Tibial nerve (tissue), 4 donors: ENCODE results near the gene TPSB2. TPM values are rescaled to one million over a fixed set of nuclear protein-coding genes. Genes with fewer than 3 reads are reported as not detected.

ENCODE experiments used
- DNase-seq, 2 donors: peaks; one replicate each; pipeline ENCODE4 v3.0.0-alpha.2; 2019; ENCODE audit warnings: low spot score in 2 of 2
- H3K27ac ChIP-seq, 4 donors: fragments of 200-600 bp; sonication (generic) in 3 of 4; one replicate each; pipeline ENCODE4 v1.5.1; 2017 to 2019; ENCODE audit warnings: mild to moderate bottlenecking in 1 of 4
- H3K27me3 ChIP-seq, 2 donors: fragments of 200-600 bp; sonication (generic) in 1 of 2; one replicate each; pipeline versions ENCODE4 v1.5.1 to v1.6.0; 2017 to 2019
- H3K36me3 ChIP-seq, 3 donors: fragments of 200-600 bp; sonication (generic); one replicate each; pipeline ENCODE4 v1.5.1; 2018 to 2019
- H3K4me1 ChIP-seq, 4 donors: fragments of 200-600 bp; sonication (generic) in 3 of 4; one replicate each; pipeline ENCODE4 v1.5.1; 2017 to 2019
- H3K4me3 ChIP-seq, 4 donors: fragments of 200-600 bp; sonication (generic) in 3 of 4; one replicate each; pipeline ENCODE4 v1.5.1; 2017 to 2019; ENCODE audit warnings: mild to moderate bottlenecking in 1 of 4, moderate library complexity in 1 of 4
- H3K9me3 ChIP-seq, 4 donors: fragments of 200-600 bp; sonication (generic) in 3 of 4; one replicate each; pipeline ENCODE4 v1.5.1; 2017 to 2019
- EP300 ChIP-seq, 2 donors: sonication (generic); formaldehyde crosslinking; IDR thresholded peaks; one replicate each; pipeline ENCODE4 v1.6.1; 2017; ENCODE audit warnings: antibody characterized with exemption in 2 of 2, mild to moderate bottlenecking in 1 of 2
- POLR2A ChIP-seq, 2 donors: fragments of 450-650 bp; IDR thresholded peaks; one replicate each; pipeline ENCODE4 v1.6.1; 2017; ENCODE audit warnings: antibody characterized with exemption in 2 of 2, mild to moderate bottlenecking in 2 of 2, moderate library complexity in 2 of 2
- WGBS, 2 donors: methylation state at CpG; one replicate each; pipeline ENCODE4 v1.1.5; 2018; 5-methylcytosine and 5-hydroxymethylcytosine counted together
- total RNA-seq, 4 donors: library from RNA; depleted of rRNA; stranded (reverse); fragments of >200 nt; gene quantifications; one replicate each; pipeline ENCODE4 v1.1.0, GENCODE V29; 2016
- TF ChIP-seq, protein P1 (sequence below), 5 experiments: fragments of 200-600 bp in 3 of 5; fragments of 450-650 bp in 2 of 5; sonication (generic) in 3 of 5; IDR thresholded peaks; one replicate each; pipeline ENCODE4 v1.5.1; 2016 to 2019; ENCODE audit warnings: antibody characterized with exemption in 5 of 5, mild to moderate bottlenecking in 3 of 5, moderate library complexity in 2 of 5

TPSB2 gene
- total RNA-seq, 4 donors from 2014 or later, result 14.7 to 59.0 (median 29.1) TPM

- 84 to 88% methylated on average over 11 to 12 of the region's 18 CpGs for WGBS, 2 donors
- no peak overlapping the region for H3K27ac ChIP-seq
- no peaks in the 10 kb centered on the region for H3K36me3 ChIP-seq
- peaks cover 0 to 25% of the 10 kb centered on the region in 2 donors for H3K27me3 ChIP-seq
- peaks cover 0 to 6% (median 0%) of the 10 kb centered on the region in 4 donors for H3K4me1 ChIP-seq
- H3K4me3 ChIP-seq, result no peak overlapping the region
- no peaks in the 10 kb centered on the region for H3K9me3 ChIP-seq
- DNase-seq, result no peak
- no peak for TF ChIP-seq POLR2A (IDR thresholded peaks at IDR 0.05)
- TF ChIP-seq, protein P1, sequence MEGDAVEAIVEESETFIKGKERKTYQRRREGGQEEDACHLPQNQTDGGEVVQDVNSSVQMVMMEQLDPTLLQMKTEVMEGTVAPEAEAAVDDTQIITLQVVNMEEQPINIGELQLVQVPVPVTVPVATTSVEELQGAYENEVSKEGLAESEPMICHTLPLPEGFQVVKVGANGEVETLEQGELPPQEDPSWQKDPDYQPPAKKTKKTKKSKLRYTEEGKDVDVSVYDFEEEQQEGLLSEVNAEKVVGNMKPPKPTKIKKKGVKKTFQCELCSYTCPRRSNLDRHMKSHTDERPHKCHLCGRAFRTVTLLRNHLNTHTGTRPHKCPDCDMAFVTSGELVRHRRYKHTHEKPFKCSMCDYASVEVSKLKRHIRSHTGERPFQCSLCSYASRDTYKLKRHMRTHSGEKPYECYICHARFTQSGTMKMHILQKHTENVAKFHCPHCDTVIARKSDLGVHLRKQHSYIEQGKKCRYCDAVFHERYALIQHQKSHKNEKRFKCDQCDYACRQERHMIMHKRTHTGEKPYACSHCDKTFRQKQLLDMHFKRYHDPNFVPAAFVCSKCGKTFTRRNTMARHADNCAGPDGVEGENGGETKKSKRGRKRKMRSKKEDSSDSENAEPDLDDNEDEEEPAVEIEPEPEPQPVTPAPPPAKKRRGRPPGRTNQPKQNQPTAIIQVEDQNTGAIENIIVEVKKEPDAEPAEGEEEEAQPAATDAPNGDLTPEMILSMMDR (IDR thresholded peaks at IDR 0.05), result no peak
- no peak for TF ChIP-seq EP300 (IDR thresholded peaks at IDR 0.05)
Observed at GRCh38 chr16:1198194-1198593, 31.8 kb downstream of the TPSB2 start.

GRCh38 chr16:1197237-1197866, 32.6 kb downstream of the TPSB2 start:
- no peaks in the 10 kb centered on the region for H3K36me3 ChIP-seq
- no peak for TF ChIP-seq EP300 (IDR thresholded peaks at IDR 0.05)
- peaks cover 0 to 32% of the 10 kb centered on the region in 2 donors for H3K27me3 ChIP-seq
- H3K9me3 ChIP-seq, result no peaks in the 10 kb centered on the region
- 72 to 81% methylated on average over 19 of the region's 19 CpGs for WGBS, 2 donors
- no peak overlapping the region for H3K27ac ChIP-seq
- H3K4me3 ChIP-seq, result no peak overlapping the region
- no peak for DNase-seq
- peaks cover 0 to 6% (median 0%) of the 10 kb centered on the region in 4 donors for H3K4me1 ChIP-seq

DNA sequence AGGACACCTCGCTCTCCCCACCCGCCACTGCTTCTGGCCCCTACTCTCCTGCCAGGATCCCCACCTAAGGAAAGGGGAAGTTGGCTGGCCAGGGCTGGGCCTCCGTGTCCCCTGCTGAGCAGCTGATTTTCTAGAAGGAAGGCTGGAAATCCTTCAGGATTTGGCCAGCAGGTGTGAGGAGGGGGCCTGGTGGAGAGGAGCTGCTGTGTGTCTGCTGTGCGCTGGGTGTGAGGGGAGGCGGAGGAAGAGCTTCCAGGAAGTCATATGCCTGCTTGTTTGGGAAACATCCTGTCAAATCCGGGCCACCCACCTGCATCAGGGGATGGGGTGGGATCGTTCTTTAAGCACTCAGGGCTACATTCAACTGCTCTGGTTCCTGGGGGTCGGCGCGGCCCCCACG, 33.5 kb downstream of the TPSB2 start:
- Histone ChIP-seq H3K4me1 (peaks cover 0 to 6% (median 0%) of the 10 kb centered on the region in 4 donors), H3K9me3 (no peaks in the 10 kb centered on the region), H3K4me3 (no peak overlapping the region), H3K27ac (no peak overlapping the region), H3K27me3 (peaks cover 0 to 32% of the 10 kb centered on the region in 2 donors), H3K36me3 (no peaks in the 10 kb centered on the region)
- no peak for DNase-seq
- WGBS, 2 donors, result 75 to 82% methylated on average over 8 to 11 of the region's 11 CpGs
- TF ChIP-seq, protein P1 (IDR thresholded peaks at IDR 0.05), result no peak
- TF ChIP-seq EP300 (IDR thresholded peaks at IDR 0.05), result no peak
- TF ChIP-seq POLR2A (IDR thresholded peaks at IDR 0.05), result no peak

- 84% methylated on average over 10 to 14 of the region's 14 CpGs for WGBS, 2 donors
- Histone ChIP-seq H3K4me3 (no peak overlapping the region), H3K9me3 (no peaks in the 10 kb centered on the region), H3K4me1 (peaks cover 0 to 6% (median 0%) of the 10 kb centered on the region in 4 donors), H3K36me3 (no peaks in the 10 kb centered on the region), H3K27me3 (peaks cover 0 to 32% of the 10 kb centered on the region in 2 donors), H3K27ac (no peak overlapping the region)
- TF ChIP-seq EP300 (IDR thresholded peaks at IDR 0.05), result no peak
- TF ChIP-seq POLR2A (IDR thresholded peaks at IDR 0.05), result no peak
- TF ChIP-seq, protein P1 (IDR thresholded peaks at IDR 0.05), result no peak
- no peak for DNase-seq
Observed at GRCh38 chr16:1195393-1195666, 34.7 kb downstream of the TPSB2 start.

DNA sequence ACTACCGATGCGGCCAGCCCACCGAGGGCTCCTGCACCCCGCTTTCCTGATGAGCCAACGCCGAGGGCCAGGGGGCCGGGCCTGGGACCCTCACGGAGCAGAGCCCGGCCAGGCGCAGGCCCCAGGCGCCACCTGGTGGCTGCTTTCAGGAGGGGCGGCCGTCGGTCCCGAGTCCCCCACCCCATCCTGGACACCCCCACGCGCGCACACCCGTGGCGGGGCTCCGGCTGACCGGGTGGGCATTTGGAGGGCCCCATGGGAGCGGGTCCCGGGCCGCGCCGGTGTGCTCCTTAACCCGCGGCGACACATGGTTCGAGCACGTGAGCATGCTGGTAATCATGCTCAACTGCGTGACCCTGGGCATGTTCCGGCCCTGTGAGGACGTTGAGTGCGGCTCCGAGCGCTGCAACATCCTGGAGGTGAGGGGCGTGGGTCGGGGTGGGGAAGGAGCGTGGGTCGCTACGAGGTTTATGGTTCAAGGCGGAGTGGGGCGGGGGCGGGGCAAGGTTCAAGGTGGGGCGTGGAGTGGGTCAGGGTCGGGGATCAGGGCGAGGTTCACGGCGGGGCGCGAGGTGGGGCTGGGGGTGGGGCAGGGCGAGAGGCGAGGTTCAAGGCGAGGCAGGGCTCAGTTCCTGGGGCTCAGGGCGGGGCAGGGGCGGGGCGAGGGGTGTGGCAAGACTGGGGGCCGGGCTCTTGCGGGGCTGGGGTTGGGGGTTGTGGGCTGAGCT, 35.2 kb downstream of the TPSB2 start:
- no peak for DNase-seq
- H3K27ac ChIP-seq, result no peak overlapping the region
- H3K9me3 ChIP-seq, result no peaks in the 10 kb centered on the region
- 48 to 51% methylated on average over 40 to 44 of the region's 61 CpGs for WGBS, 2 donors
- peaks cover 0 to 6% (median 0%) of the 10 kb centered on the region in 4 donors for H3K4me1 ChIP-seq
- H3K36me3 ChIP-seq, result no peaks in the 10 kb centered on the region
- TF ChIP-seq EP300 (IDR thresholded peaks at IDR 0.05), result no peak
- TF ChIP-seq, protein P1 (IDR thresholded peaks at IDR 0.05), result peak; percentile 31 to 69 (median 53)
- H3K27me3 ChIP-seq, result peaks cover 0 to 32% of the 10 kb centered on the region in 2 donors
- no peak overlapping the region for H3K4me3 ChIP-seq
